Thoracic aorta (tissue), 2 donors: Measurements from ENCODE around the gene ATAD5. TPM values are rescaled to one million over a fixed set of nuclear protein-coding genes. Genes with fewer than 3 reads are reported as not detected.

Experiments used
- ATAC-seq: fragments of 150-250 bp; one replicate; pipeline ENCODE4 v1.8.0; 2017; ENCODE audit warnings: low read depth; ENCODE audit not compliant: insufficient number of reproducible peaks, low FRiP score
- DNase-seq: peaks from one replicate; pipeline ENCODE4 v3.0.0-alpha.2; 2020; ENCODE audit warnings: low spot score
- H3K27ac ChIP-seq, 2 donors: fragments of 200-600 bp; sonication (generic); 1 replicate in 1 of 2; 2 replicates in 1 of 2; pipeline ENCODE4 v1.5.1; 2016; ENCODE audit warnings: mild to moderate bottlenecking in 2 of 2, moderate library complexity in 2 of 2
- H3K27me3 ChIP-seq: fragments of 200-600 bp; sonication (generic); replicated peaks from 2 replicates; pipeline ENCODE4 v1.6.0; 2016; ENCODE audit warnings: mild to moderate bottlenecking; ENCODE audit not compliant: insufficient read depth
- H3K36me3 ChIP-seq: fragments of 200-600 bp; sonication (generic); one replicate; pipeline ENCODE4 v1.5.1; 2016
- H3K4me1 ChIP-seq, 2 donors: fragments of 200-600 bp; sonication (generic); 1 replicate in 1 of 2; 2 replicates in 1 of 2; pipeline versions ENCODE4 v1.5.1 to v1.6.0; 2016; ENCODE audit warnings: low read depth in 2 of 2, mild to moderate bottlenecking in 1 of 2; ENCODE audit not compliant: control insufficient read depth in 1 of 2
- H3K4me3 ChIP-seq: fragments of 200-600 bp; sonication (generic); 2 replicates; pipeline ENCODE4 v1.5.1; 2016; ENCODE audit warnings: mild to moderate bottlenecking
- H3K9me3 ChIP-seq: fragments of 200-600 bp; sonication (generic); 2 replicates; pipeline ENCODE4 v1.5.1; 2016
- total RNA-seq, 2 donors: library from RNA; depleted of rRNA; stranded (reverse); fragments of >200 nt; gene quantifications; one replicate each; pipeline versions ENCODE4 v1.1.0 to v1.2.3, GENCODE V29; 2016
- TF ChIP-seq, protein P1 (sequence below): fragments of 200-600 bp; sonication (generic); IDR thresholded peaks from one replicate; pipeline ENCODE4 v1.5.1; 2019; ENCODE audit warnings: antibody characterized with exemption

ATAD5 gene
- total RNA-seq, 2 donors from 2014 or later, result 0.81 to 1.3 TPM

GRCh38 chr17:30939051-30939689, 107.4 kb downstream of the ATAD5 start:
- Histone ChIP-seq H3K27ac (no peak overlapping the region), H3K4me1 (no peaks in the 10 kb centered on the region), H3K4me3 (no peak overlapping the region), H3K27me3 (no peaks in the 10 kb centered on the region), H3K36me3 (no peaks in the 10 kb centered on the region), H3K9me3 (no peaks in the 10 kb centered on the region)
- DNase-seq, result no peak
- TF ChIP-seq, protein P1, sequence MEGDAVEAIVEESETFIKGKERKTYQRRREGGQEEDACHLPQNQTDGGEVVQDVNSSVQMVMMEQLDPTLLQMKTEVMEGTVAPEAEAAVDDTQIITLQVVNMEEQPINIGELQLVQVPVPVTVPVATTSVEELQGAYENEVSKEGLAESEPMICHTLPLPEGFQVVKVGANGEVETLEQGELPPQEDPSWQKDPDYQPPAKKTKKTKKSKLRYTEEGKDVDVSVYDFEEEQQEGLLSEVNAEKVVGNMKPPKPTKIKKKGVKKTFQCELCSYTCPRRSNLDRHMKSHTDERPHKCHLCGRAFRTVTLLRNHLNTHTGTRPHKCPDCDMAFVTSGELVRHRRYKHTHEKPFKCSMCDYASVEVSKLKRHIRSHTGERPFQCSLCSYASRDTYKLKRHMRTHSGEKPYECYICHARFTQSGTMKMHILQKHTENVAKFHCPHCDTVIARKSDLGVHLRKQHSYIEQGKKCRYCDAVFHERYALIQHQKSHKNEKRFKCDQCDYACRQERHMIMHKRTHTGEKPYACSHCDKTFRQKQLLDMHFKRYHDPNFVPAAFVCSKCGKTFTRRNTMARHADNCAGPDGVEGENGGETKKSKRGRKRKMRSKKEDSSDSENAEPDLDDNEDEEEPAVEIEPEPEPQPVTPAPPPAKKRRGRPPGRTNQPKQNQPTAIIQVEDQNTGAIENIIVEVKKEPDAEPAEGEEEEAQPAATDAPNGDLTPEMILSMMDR, result no peak
- ATAC-seq, result no peak

DNA sequence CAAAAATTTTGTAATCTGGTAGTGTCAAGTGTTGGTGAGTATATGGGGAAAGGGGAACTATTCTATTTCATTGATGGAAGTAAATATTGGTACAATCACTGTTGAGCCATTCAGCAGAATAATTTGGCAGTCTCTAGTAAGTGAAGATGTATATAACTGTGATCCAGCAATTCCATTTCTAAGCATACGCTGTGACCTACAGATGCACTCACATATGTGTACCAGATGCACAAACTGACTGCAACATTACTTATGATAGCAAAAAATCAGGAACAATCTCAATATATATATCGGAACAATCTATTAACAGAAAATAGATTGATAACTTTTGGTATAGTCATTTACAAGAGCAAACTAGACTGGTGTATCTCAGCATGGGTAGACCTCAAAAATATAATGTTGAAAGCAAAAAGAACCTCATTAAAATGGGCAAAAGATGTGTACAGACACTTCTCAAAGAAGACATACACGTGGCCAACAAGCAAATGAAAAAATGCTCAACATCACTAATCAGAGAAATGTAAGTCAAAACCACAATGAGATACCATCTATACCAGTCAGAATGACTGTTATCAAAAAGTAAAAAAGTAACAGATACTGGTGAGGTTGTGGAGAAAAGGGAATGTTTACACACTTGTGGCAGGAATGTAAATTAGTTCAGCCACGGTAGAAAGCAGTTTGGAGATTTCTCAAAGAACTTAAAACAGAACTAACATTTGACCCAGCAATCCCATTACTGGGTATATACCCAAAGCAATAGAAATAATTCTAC, 110.7 kb downstream of the ATAD5 start:
- no peak for DNase-seq
- Histone ChIP-seq H3K27me3 (no peaks in the 10 kb centered on the region), H3K9me3 (no peaks in the 10 kb centered on the region), H3K4me1 (no peaks in the 10 kb centered on the region), H3K36me3 (no peaks in the 10 kb centered on the region), H3K4me3 (no peak overlapping the region), H3K27ac (no peak overlapping the region)
- ATAC-seq, result no peak
- TF ChIP-seq, protein P1, result no peak

Other genes with a start within 250 kb of the ATAD5 start
- 10 to 100 TPM; 13.0 to 16.4 TPM for gene CRLF3, start 7.3 kb upstream of the ATAD5 start, total RNA-seq
- gene TEFM, start 74.3 kb downstream of the ATAD5 start, total RNA-seq, result 10 to 100 TPM in 1 of 2 donors, 1 to 10 TPM in 1; 9.1 to 22.8 TPM
- 10 to 100 TPM; 38.3 to 69.2 TPM for gene ADAP2, start 90.0 kb downstream of the ATAD5 start, total RNA-seq
- gene RNF135, start 139.1 kb downstream of the ATAD5 start, total RNA-seq, result 10 to 100 TPM; 37.7 to 45.8 TPM